Ascending aorta (tissue), 2 donors: ENCODE data around the gene TRIM56. TPM values are rescaled to one million over a fixed set of nuclear protein-coding genes. Genes with fewer than 3 reads are reported as not detected.
A peak's percentile ranks its signal among the peaks of the same experiment; 100 is the strongest.
"Not testable (repeated sequence)": the region's sequence is repeated elsewhere in the genome, so short reads cannot be mapped to it uniquely, and the experiment has no call there.

ENCODE experiments used
- DNase-seq, 2 donors: peaks; one replicate each; pipeline ENCODE4 v3.0.0-alpha.2; 2019; ENCODE audit warnings: low spot score in 2 of 2
- H3K27ac ChIP-seq, 2 donors: fragments of 200-600 bp; sonication (generic); one replicate each; pipeline ENCODE4 v1.5.1; 2016 to 2017; ENCODE audit warnings: mild to moderate bottlenecking in 1 of 2
- H3K27me3 ChIP-seq: fragments of 200-600 bp; sonication (generic); one replicate; pipeline ENCODE4 v1.5.1; 2017
- H3K36me3 ChIP-seq, 2 donors: fragments of 200-600 bp; sonication (generic); one replicate each; pipeline ENCODE4 v1.5.1; 2016
- H3K4me1 ChIP-seq, 2 donors: fragments of 200-600 bp; sonication (generic); one replicate each; pipeline ENCODE4 v1.5.1; 2016 to 2017; ENCODE audit warnings: mild to moderate bottlenecking in 1 of 2
- H3K4me3 ChIP-seq, 2 donors: fragments of 200-600 bp; sonication (generic); one replicate each; pipeline ENCODE4 v1.5.1; 2016 to 2017; ENCODE audit warnings: mild to moderate bottlenecking in 1 of 2
- H3K9me3 ChIP-seq, 2 donors: fragments of 200-600 bp; sonication (generic); one replicate each; pipeline ENCODE4 v1.5.1; 2016
- CTCF ChIP-seq, 3 experiments: fragments of 200-600 bp in 2 of 3; fragments of 450-650 bp in 1 of 3; sonication (generic) in 2 of 3; IDR thresholded peaks; one replicate each; pipeline ENCODE4 v1.5.1; 2016 to 2019; ENCODE audit warnings: antibody characterized with exemption in 3 of 3, mild to moderate bottlenecking in 1 of 3, moderate library complexity in 1 of 3
- intact Hi-C: fragments of 100-400 bp; cut with DNase I; formaldehyde crosslinking; loops from one replicate; pipeline ENCODE4 v1.15.1; 2023
- total RNA-seq: library from RNA; depleted of rRNA; stranded (reverse); fragments of >200 nt; gene quantifications from one replicate; pipeline ENCODE4 v1.1.0, GENCODE V29; 2016

Gene TRIM56
- total RNA-seq, 1 donor from 2014 or later: 29.6 TPM

- no peak overlapping the region for H3K4me3 ChIP-seq
- H3K27ac ChIP-seq: peak overlapping the region in 1 of 2 donors; percentile 49
- DNase-seq: no peak
- peaks cover 6 to 27% of the 10 kb centered on the region in 2 donors for H3K4me1 ChIP-seq
- peaks cover 38 to 45% of the 10 kb centered on the region in 2 donors for H3K36me3 ChIP-seq
- TF ChIP-seq CTCF (IDR thresholded peaks at IDR 0.05): no peak
- no peaks in the 10 kb centered on the region for H3K27me3 ChIP-seq
- intact Hi-C loops: no loop called here
- H3K9me3 ChIP-seq: no peaks in the 10 kb centered on the region
Measured at GRCh38 chr7:101088069-101088425, 2.8 kb downstream of the TRIM56 start.

GRCh38 chr7:101088858-101089529 lies 3.7 kb downstream of the TRIM56 start:
- no peak for DNase-seq
- intact Hi-C loops: no loop called here
- Histone ChIP-seq H3K27me3 (no peaks in the 10 kb centered on the region), H3K36me3 (peaks cover 38 to 45% of the 10 kb centered on the region in 2 donors), H3K9me3 (no peaks in the 10 kb centered on the region), H3K27ac (peak overlapping the region in 1 of 2 donors; percentile 24), H3K4me3 (no peak overlapping the region), H3K4me1 (peaks cover 6 to 35% of the 10 kb centered on the region in 2 donors)
- TF ChIP-seq CTCF (IDR thresholded peaks at IDR 0.05): no peak

GRCh38 chr7:101089876-101090275 lies 4.6 kb downstream of the TRIM56 start:
- peaks cover 38 to 45% of the 10 kb centered on the region in 2 donors for H3K36me3 ChIP-seq
- H3K4me1 ChIP-seq: peaks cover 6 to 38% of the 10 kb centered on the region in 2 donors
- no peaks in the 10 kb centered on the region for H3K9me3 ChIP-seq
- no peak for DNase-seq
- H3K4me3 ChIP-seq: no peak overlapping the region
- intact Hi-C loops: no loop called here
- no peaks in the 10 kb centered on the region for H3K27me3 ChIP-seq
- no peak for TF ChIP-seq CTCF (IDR thresholded peaks at IDR 0.05)
- peak overlapping the region in 1 of 2 donors; percentile 24 for H3K27ac ChIP-seq

GRCh38 chr7:101092266-101092905 lies 7.1 kb downstream of the TRIM56 start:
- H3K4me3 ChIP-seq, H3K27ac ChIP-seq, intact Hi-C loops, DNase-seq, H3K27me3 ChIP-seq, H3K9me3 ChIP-seq: not testable (repeated sequence)
- peaks cover 34 to 41% of the 10 kb centered on the region in 2 donors for H3K36me3 ChIP-seq
- H3K4me1 ChIP-seq: peaks cover 8 to 21% of the 10 kb centered on the region in 2 donors

- Histone ChIP-seq H3K27ac (peak overlapping the region; percentile 19 to 48), H3K27me3 (no peaks in the 10 kb centered on the region), H3K4me1 (peaks cover 4 to 16% of the 10 kb centered on the region in 2 donors), H3K9me3 (no peaks in the 10 kb centered on the region), H3K4me3 (no peak overlapping the region), H3K36me3 (peaks cover 19 to 27% of the 10 kb centered on the region in 2 donors)
- DNase-seq: no peak
- intact Hi-C loops: loop anchor here (1.0 kb wide), 1 partner anchor 44 kb away; no protein-coding TSS in a partner anchor
- TF ChIP-seq CTCF (IDR thresholded peaks at IDR 0.05): no peak
Measured at GRCh38 chr7:101093906-101094305, 8.6 kb downstream of the TRIM56 start.

GRCh38 chr7:101094376-101094775 lies 9.1 kb downstream of the TRIM56 start:
- H3K4me1 ChIP-seq: peaks cover 7 to 19% of the 10 kb centered on the region in 2 donors
- no peaks in the 10 kb centered on the region for H3K27me3 ChIP-seq
- intact Hi-C loops: loop anchor here (1.0 kb wide), 1 partner anchor 44 kb away; no protein-coding TSS in a partner anchor
- peaks cover 14 to 22% of the 10 kb centered on the region in 2 donors for H3K36me3 ChIP-seq
- no peak overlapping the region for H3K4me3 ChIP-seq
- DNase-seq: no peak
- H3K9me3 ChIP-seq: no peaks in the 10 kb centered on the region
- H3K27ac ChIP-seq: peak overlapping the region; percentile 19 to 48
- TF ChIP-seq CTCF (IDR thresholded peaks at IDR 0.05): no peak
